Astrocyte (in vitro differentiated cells and primary cell): ENCODE results near the gene SNX21. TPM values are rescaled to one million over a fixed set of nuclear protein-coding genes. Genes with fewer than 3 reads are reported as not detected.
"Not testable (repeated sequence)": the region's sequence is repeated elsewhere in the genome, so short reads cannot be mapped to it uniquely, and the experiment has no call there.

ENCODE experiments used
- DNase-seq: peaks from one replicate; pipeline ENCODE4 v3.0.0-alpha.2; 2010; ENCODE audit warnings: low read depth
- FAIRE-seq: peaks from 2 replicates; lab custom pipeline; 2011; peaks lifted over from hg19 to GRCh38; lab: Jason Lieb, UNC
- H2AFZ ChIP-seq: 2 replicates; pipeline ENCODE4 v1.6.0; 2012; ENCODE audit warnings: low read depth, low read length, inconsistent platforms
- H3K27ac ChIP-seq: 2 replicates; pipeline ENCODE4 v1.5.1; 2011; ENCODE audit warnings: low read depth, low read length, inconsistent platforms
- H3K27me3 ChIP-seq: 2 replicates; pipeline ENCODE4 v1.6.0; 2011; ENCODE audit warnings: low read length, inconsistent platforms; ENCODE audit not compliant: insufficient read depth
- H3K36me3 ChIP-seq: 2 replicates; pipeline ENCODE4 v1.5.1; 2011; ENCODE audit warnings: low read length, inconsistent platforms; ENCODE audit not compliant: insufficient read depth
- H3K4me1 ChIP-seq: 2 replicates; pipeline ENCODE4 v1.5.1; 2011; ENCODE audit warnings: low read length, inconsistent platforms; ENCODE audit not compliant: insufficient read depth
- H3K4me2 ChIP-seq: 2 replicates; pipeline ENCODE4 v1.6.0; 2012; ENCODE audit warnings: low read length, inconsistent platforms
- H3K4me3 ChIP-seq: 2 replicates; pipeline ENCODE4 v1.5.1; 2011; ENCODE audit warnings: low read depth, mild to moderate bottlenecking, low read length, inconsistent platforms; ENCODE audit not compliant: insufficient read depth
- H3K79me2 ChIP-seq: 2 replicates; pipeline ENCODE4 v1.6.0; 2012; ENCODE audit warnings: mild to moderate bottlenecking, low read length, inconsistent platforms; ENCODE audit not compliant: insufficient read depth
- H3K9ac ChIP-seq: 2 replicates; pipeline ENCODE4 v1.6.0; 2012; ENCODE audit warnings: mild to moderate bottlenecking, low read length, inconsistent platforms
- H3K9me3 ChIP-seq: 2 replicates; pipeline ENCODE4 v1.5.1; 2012; ENCODE audit warnings: low read depth, mild to moderate bottlenecking, low read length, inconsistent platforms; ENCODE audit not compliant: insufficient read depth
- H4K20me1 ChIP-seq: 2 replicates; pipeline ENCODE4 v1.6.0; 2012; ENCODE audit warnings: low read length, inconsistent platforms; ENCODE audit not compliant: insufficient read depth
- H3K27ac Mint-ChIP-seq: one replicate; pipeline ENCODE4 v1.8.0; 2021; ENCODE audit warnings: mild to moderate bottlenecking, mixed read lengths; ENCODE audit not compliant: unreplicated experiment
- H3K27me3 Mint-ChIP-seq: one replicate; pipeline ENCODE4 v1.8.0; 2021; ENCODE audit warnings: low read depth, mixed read lengths; ENCODE audit not compliant: unreplicated experiment
- H3K36me3 Mint-ChIP-seq: one replicate; pipeline ENCODE4 v1.8.0; 2021; ENCODE audit warnings: low read depth, mixed read lengths; ENCODE audit not compliant: unreplicated experiment
- H3K4me1 Mint-ChIP-seq: one replicate; pipeline ENCODE4 v1.8.0; 2021; ENCODE audit warnings: low read depth, mixed read lengths; ENCODE audit not compliant: unreplicated experiment
- H3K4me3 Mint-ChIP-seq: one replicate; pipeline ENCODE4 v1.8.0; 2021; ENCODE audit warnings: mild to moderate bottlenecking, moderate library complexity, mixed read lengths; ENCODE audit not compliant: unreplicated experiment
- H3K9me3 Mint-ChIP-seq: one replicate; pipeline ENCODE4 v1.8.0; 2021; ENCODE audit warnings: mild to moderate bottlenecking, mixed read lengths; ENCODE audit not compliant: unreplicated experiment
- EZH2 ChIP-seq: IDR thresholded peaks from 2 replicates; pipeline ENCODE4 v1.6.1; 2012; ENCODE audit warnings: mild to moderate bottlenecking, low read length, inconsistent platforms; ENCODE audit not compliant: insufficient read depth
- total RNA-seq: library from RNA; stranded (reverse); gene quantifications from 2 replicates; pipeline ENCODE4 v1.2.1, GENCODE V29; 2021
- TF ChIP-seq, protein P1 (sequence below): IDR thresholded peaks from 2 replicates; pipeline ENCODE4 v1.5.1; 2011; ENCODE audit warnings: low read depth, mild to moderate bottlenecking, inconsistent platforms, low read length, moderate library complexity; ENCODE audit not compliant: insufficient read depth

The SNX21 gene
- total RNA-seq, 1 donor from 2014 or later: 13.3 TPM

DNA sequence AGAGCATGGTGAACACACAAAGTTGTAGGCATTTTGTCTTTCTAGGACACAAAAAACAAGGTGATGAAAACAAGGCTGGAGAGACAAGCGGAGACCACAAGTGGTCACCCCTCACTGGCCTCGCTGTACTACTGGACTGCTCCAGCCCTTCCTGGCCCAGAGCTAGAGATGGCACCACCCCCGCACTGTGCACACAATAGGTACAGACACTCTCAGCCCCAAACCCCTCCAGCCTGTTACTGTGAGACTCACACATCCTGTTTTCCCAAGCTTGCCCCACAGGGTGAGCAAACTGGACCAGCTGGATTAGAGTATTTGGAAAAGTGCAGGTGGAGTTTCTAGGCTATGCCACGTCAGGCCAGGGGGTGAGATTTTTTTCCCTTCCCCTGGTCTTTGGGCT lies 39.0 kb downstream of the SNX21 start:
- H3K27me3 Mint-ChIP-seq: no peaks in the 10 kb centered on the region
- H3K4me3 Mint-ChIP-seq: no peak overlapping the region

DNA sequence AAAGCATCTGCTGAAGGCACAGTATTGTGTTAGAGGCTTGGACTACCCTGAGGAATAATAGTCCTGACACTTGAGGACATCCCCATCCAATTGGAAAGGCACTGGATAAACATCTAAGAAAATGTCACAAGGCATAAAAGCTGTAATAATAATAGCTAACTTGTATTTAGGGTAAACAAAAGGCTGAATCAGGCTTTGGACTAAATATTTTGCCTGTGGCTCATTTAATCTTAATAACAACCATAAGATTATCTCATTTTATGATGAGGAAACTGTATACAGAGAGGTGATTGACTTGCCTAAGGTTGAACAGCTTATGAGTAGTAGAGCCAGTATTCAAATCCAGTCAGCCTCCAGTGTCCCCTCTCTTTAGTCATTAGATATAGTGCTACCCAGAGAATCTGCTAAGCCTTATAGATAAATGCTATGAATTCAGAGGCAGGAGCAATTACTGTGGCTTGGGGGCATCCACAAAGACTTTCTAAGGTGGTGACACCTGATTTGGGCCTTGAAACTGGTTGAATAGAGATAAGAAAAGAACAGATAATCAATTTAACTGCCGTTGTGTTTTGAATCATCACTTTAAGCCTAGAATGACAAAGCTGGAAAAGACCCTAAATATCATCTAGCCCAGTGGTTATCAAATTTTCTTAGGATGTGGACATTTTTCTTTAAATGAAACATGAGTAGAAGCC lies 40.0 kb downstream of the SNX21 start:
- no peak overlapping the region for H2AFZ ChIP-seq
- H3K27ac ChIP-seq: no peak overlapping the region
- H4K20me1 ChIP-seq: no peaks in the 10 kb centered on the region
- H3K79me2 ChIP-seq: no peaks in the 10 kb centered on the region
- TF ChIP-seq EZH2: no peak
- TF ChIP-seq, protein P1, sequence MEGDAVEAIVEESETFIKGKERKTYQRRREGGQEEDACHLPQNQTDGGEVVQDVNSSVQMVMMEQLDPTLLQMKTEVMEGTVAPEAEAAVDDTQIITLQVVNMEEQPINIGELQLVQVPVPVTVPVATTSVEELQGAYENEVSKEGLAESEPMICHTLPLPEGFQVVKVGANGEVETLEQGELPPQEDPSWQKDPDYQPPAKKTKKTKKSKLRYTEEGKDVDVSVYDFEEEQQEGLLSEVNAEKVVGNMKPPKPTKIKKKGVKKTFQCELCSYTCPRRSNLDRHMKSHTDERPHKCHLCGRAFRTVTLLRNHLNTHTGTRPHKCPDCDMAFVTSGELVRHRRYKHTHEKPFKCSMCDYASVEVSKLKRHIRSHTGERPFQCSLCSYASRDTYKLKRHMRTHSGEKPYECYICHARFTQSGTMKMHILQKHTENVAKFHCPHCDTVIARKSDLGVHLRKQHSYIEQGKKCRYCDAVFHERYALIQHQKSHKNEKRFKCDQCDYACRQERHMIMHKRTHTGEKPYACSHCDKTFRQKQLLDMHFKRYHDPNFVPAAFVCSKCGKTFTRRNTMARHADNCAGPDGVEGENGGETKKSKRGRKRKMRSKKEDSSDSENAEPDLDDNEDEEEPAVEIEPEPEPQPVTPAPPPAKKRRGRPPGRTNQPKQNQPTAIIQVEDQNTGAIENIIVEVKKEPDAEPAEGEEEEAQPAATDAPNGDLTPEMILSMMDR: no peak
- H3K4me1 ChIP-seq: no peaks in the 10 kb centered on the region
- H3K9ac ChIP-seq: no peak overlapping the region
- no peaks in the 10 kb centered on the region for H3K9me3 ChIP-seq
- no peaks in the 10 kb centered on the region for H3K27me3 ChIP-seq
- H3K36me3 ChIP-seq: no peaks in the 10 kb centered on the region
- no peak overlapping the region for H3K4me3 ChIP-seq
- H3K4me1 Mint-ChIP-seq: no peaks in the 10 kb centered on the region
- DNase-seq (no peak), FAIRE-seq (no peak)
- no peak overlapping the region for H3K27ac Mint-ChIP-seq
- H3K36me3 Mint-ChIP-seq: peaks cover 13% of the 10 kb centered on the region
- H3K9me3 Mint-ChIP-seq: no peaks in the 10 kb centered on the region
- H3K27me3 Mint-ChIP-seq: no peaks in the 10 kb centered on the region
- no peak overlapping the region for H3K4me3 Mint-ChIP-seq
- no peak overlapping the region for H3K4me2 ChIP-seq

More for the DNA sequence above, 39.0 kb downstream of the SNX21 start:
- Mint-ChIP-seq H3K27ac (no peak overlapping the region), H3K9me3 (no peaks in the 10 kb centered on the region), H3K36me3 (peaks cover 9% of the 10 kb centered on the region), H3K4me1 (peaks cover 6% of the 10 kb centered on the region)
- H3K9ac ChIP-seq: no peak overlapping the region
- H3K27me3 ChIP-seq: no peaks in the 10 kb centered on the region
- FAIRE-seq (no peak), DNase-seq (no peak)
- no peak overlapping the region for H3K27ac ChIP-seq
- H4K20me1 ChIP-seq: no peaks in the 10 kb centered on the region
- peaks cover 5% of the 10 kb centered on the region for H3K4me1 ChIP-seq
- H2AFZ ChIP-seq: no peak overlapping the region
- H3K79me2 ChIP-seq: no peaks in the 10 kb centered on the region
- H3K4me3 ChIP-seq: no peak overlapping the region
- no peaks in the 10 kb centered on the region for H3K36me3 ChIP-seq
- H3K4me2 ChIP-seq: no peak overlapping the region
- H3K9me3 ChIP-seq: no peaks in the 10 kb centered on the region
- TF ChIP-seq EZH2: no peak
- TF ChIP-seq, protein P1: no peak

DNA sequence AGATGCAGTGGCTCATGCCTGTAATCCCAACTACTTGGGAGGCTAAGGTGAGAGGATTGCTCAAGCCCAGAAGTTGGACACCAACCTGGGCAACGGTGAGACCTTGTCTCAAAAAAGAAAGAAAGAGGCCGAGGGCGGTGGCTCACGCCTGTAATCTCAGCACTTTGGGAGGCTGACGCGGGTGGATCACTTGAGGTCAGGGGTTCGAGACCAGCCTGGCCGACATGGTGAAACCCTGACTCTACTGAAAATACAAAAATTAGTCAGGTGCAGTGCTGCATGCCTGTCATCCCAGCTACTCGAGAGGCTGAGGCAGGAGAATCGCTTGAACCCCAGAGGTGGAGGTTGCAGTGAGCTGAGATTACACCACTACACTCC lies 40.5 kb downstream of the SNX21 start:
- H3K27me3 ChIP-seq, H3K27me3 Mint-ChIP-seq, H3K4me3 ChIP-seq, H3K4me3 Mint-ChIP-seq, H3K9me3 ChIP-seq, H3K9ac ChIP-seq, H3K79me2 ChIP-seq, H3K27ac Mint-ChIP-seq, H3K9me3 Mint-ChIP-seq, H3K4me1 ChIP-seq, FAIRE-seq, H2AFZ ChIP-seq, H4K20me1 ChIP-seq, H3K4me2 ChIP-seq, H3K4me1 Mint-ChIP-seq, H3K27ac ChIP-seq, DNase-seq, H3K36me3 ChIP-seq: not testable (repeated sequence)
- peaks cover 13% of the 10 kb centered on the region for H3K36me3 Mint-ChIP-seq
